Stimulated activated CD8-positive, alpha-beta memory T cell treated with anti-CD3 and anti-CD28 coated beads, Interleukin-15, amount 100 ng/mL, for 4 hours (primary cell): ENCODE measurements around the gene SLC38A2.
"Not testable (repeated sequence)": the region's sequence is repeated elsewhere in the genome, so short reads cannot be mapped to it uniquely, and the experiment has no call there.

Source experiments
- DNase-seq, 2 donors: peaks; one replicate each; pipeline ENCODE4 v3.0.0-alpha.2; 2020; ENCODE audit warnings: low read depth in 2 of 2

Gene SLC38A2

GRCh38 chr12:46361667-46362034 lies 10.9 kb downstream of the SLC38A2 start:
- no peak for DNase-seq

DNA sequence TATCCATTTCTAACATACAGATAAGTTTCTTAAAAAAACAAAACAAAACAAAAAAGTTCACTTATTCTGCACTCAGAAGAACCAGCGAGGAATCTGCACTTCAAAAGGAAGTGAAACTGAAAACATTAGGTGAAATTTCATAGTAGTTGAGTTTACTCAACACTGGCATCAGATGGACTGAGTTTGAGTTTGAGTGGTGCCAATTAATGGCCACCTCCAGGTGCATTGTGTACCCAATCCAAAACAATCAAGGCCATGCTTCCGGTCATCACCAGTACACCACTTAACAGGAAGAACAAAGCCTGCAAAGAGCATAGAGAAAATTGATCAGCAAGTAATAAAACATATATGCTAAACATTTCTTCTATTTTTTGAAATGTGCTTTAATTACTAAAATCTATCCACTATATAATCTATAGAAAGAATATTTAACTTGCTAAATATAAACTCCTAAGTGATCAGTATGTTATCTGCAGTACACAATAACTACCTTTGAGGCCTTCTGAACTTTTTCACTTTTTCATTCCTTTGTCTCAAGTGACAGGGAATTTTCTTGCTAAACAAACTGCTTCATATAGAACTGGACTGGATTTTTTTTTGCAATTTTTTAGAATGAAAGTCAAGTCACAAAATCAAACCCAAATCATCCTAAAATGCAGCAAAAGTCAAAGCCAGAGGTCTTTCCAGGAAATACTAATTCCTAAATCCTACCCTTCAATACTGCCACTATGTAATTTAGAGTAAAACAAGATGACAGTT lies 11.5 kb downstream of the SLC38A2 start:
- DNase-seq: no peak

DNA sequence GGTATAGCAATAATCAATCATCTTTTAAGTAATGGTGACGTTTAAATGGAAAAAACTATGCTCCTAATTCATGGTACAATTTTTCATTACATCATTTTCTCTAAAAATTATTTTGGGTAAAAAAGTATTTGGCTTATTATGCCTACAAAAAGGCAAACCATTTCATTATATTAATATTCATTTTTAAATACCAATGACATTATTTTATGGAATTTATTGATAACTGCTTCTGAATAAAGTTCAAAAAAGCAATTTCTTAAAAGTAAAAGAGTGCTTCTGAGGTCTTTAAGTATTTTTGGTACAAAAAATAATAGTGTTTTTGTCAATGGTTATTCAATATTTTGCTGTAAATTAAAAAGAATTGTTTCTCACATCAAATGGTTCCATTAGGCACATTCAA lies 12.2 kb downstream of the SLC38A2 start:
- no peak for DNase-seq

GRCh38 chr12:46359667-46360280 lies 12.8 kb downstream of the SLC38A2 start:
- no peak for DNase-seq

DNA sequence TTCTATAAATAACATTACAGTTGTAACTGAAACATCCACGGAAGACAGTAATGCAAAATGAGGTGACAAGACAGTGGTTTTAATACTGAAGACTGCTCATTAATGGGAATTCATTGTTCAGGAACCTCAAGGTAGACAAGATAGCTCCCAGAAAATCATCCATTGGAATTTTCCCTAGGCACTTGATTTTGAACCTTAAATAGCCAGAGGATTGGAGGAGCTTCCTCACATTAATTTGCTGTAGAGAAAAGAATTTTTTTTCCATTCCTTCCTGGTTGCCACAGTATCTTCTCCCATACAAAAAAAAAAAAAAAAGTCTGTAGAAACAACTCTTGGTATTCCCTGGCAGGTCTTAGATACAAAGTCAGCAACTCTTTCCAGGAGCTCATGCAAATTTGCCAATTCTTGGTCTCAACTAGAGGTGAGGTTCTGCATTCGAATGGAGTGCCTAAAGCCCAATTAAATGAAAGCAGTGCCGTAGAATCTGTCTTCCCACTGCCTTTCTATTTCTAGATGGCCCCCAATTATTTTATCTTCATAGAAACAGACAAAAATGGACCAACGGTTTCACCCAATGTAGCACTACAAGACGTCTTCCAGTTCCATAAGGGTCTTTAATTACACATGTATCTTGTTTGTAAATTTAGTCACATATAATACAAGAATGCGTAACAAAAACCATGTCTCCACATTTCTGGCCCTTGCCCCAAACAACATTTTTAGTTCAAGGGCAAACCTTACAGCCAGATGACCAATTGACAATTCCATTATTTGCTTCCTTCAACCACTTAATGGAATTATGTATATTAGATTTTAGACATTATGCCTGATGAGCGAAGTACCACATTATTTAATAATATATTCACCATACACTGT lies 13.5 kb downstream of the SLC38A2 start:
- no peak for DNase-seq

DNA sequence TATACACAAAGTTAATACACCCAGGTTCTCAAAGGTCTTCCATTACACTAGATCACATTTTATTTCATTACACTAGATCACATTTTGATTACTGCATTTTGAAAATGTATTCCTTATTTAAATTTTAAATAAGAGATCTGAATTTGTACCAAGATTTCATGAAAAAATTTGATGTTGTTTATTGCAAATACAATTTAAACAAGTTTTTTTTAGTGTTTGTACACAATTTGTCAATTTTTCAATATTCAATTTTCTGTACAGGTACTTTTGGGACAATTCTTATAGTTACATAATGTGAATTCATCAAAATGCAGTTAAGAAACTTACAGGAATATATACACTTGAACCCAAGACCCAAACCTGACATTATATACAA lies 14.3 kb downstream of the SLC38A2 start:
- no peak for DNase-seq

DNA sequence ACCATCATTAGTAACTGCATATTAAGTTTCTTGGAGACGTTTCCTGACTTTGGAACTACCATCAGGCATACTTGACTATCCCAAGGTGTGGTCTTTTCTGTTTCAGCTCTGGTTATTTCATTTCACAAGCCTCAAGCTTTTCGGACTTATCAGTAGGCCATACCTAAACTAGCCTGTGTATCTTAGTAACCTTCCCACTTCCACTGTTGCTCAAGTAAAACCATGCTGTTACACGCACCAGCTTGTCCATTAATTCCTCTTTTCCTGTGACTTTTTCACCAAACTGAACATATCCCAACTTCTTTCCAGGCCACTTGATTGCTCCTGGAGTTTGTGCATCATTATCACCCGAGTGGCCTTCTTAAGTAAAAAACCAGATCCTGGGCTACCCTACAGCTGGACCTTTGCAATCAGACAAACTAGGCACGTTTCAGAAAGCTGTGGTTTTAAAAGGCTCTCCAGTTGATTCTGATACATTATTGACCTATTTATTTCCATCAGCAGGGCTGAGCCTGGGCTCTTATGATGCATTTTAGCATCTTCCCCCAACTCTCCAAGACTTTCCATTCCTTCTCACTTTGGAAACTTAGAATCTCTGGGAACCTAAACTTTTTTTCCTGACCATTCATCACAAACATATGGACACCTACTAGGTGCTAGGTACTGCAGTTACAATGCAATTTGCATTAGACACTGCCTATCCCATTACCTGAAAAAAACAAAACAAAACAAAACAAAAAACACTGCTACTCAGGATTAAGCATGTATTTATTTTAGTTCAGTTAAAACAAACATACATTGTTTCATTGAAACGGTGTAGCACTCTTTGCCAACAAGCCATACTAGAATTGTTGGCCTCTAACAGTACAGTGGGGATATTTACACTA lies 14.9 kb downstream of the SLC38A2 start:
- no peak for DNase-seq

- DNase-seq: no peak
Measured at GRCh38 chr12:46356655-46357437, 15.7 kb downstream of the SLC38A2 start.

GRCh38 chr12:46354802-46355199 lies 17.8 kb downstream of the SLC38A2 start:
- no peak for DNase-seq

DNA sequence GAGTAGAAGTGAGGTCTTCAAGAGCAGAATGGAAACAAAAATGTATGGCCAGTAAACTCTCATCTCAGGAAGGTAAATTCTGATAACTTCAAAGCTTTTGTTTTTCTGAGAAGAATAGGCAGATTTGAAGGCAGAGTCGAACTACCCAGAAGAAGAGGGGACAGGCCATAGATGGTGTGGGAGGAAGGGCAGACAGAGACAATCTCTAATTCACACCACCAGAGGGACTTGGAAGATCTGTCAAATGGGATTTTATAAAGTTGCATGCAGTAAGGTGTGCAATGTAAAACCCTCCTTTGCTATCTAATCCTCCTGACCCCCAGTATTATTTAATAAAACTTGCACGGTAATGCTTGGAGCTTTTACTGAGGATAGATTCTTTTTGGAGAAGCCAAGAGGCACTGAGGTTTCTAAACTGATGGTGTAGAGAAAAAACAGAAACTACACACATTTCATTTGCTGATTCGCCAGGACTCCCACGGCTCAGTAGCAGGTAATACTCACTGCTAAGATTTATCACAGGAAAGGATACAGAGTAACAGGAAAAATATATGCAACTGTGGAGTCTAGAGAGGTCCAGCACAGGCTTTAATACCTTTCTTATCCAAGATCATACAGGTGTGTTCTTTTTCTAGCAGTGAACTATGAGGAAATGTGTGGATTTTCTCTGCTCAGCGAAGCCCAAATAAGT lies 18.3 kb downstream of the SLC38A2 start:
- no peak for DNase-seq

DNA sequence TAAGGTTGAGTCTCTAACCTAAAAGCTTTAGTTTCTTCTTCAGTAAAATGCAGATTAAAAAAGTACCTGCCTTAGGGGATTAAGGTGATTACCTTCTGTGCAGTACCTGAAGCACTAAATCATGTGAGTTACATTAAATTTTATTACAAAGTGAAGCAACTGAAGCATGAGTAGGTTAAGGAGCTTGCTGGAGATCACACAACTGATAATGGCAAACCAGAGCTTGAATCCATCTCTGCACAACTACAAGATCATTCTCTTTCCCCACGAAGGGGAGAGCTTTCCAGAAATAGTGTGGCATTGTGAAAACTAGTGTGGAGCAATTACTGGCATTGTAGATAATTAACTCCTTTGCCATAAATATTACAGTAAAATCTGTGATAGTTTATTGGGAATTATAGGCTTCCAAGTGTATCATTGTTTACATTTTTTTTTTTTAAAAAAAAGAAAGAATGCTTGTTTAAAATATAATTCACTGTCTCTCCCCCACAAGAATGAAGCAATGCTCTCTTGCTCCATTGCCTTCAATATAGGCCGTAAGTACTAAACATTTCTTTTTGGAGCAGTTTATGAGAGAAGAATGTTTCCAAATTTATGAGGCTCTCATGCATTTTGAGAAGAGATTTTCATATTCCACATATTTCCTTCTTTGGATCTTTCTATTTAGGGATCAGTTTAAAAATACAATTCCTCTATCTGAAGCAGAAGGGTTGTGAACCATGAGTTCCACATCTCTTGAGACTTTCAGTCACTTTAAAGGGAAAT lies 20.5 kb downstream of the SLC38A2 start:
- DNase-seq: no peak

DNA sequence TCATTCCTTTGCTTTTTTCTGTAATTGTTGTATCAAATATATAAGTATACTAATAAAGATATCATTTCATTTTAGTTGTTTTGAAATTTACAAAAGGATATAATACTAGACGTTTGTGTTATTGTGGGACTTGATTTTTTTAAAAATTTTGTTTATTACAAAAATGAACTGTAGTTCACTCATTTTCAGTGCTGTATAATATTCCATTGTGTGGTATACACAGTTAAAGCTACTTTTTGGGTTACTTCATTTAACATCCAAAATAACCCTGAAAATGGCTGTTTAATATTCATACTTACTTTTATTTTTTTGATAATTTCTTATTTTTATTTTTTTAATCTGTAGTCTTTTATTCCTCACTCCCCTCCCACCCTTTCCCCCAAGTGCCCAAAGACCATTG lies 21.4 kb downstream of the SLC38A2 start:
- DNase-seq: no peak

DNA sequence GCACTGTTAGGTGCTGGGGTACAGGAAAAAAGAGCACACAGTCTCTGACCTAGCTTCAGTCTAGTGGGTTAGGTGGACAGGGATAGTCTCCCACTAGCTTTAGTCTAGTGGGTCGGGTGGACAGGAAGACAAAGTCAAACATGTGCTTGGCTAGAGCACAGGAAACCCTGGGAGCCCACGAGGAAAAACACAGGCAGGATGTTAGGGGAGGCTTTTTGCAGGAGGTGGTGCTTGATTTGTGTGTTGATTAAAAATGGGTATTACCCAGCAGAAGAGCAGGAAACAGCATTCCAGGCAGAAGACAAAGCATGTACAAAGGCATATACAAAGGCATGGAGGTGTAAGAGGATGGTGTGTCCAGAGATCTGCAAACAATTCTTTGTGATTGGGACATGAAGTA lies 23.3 kb downstream of the SLC38A2 start:
- DNase-seq: no peak

DNA sequence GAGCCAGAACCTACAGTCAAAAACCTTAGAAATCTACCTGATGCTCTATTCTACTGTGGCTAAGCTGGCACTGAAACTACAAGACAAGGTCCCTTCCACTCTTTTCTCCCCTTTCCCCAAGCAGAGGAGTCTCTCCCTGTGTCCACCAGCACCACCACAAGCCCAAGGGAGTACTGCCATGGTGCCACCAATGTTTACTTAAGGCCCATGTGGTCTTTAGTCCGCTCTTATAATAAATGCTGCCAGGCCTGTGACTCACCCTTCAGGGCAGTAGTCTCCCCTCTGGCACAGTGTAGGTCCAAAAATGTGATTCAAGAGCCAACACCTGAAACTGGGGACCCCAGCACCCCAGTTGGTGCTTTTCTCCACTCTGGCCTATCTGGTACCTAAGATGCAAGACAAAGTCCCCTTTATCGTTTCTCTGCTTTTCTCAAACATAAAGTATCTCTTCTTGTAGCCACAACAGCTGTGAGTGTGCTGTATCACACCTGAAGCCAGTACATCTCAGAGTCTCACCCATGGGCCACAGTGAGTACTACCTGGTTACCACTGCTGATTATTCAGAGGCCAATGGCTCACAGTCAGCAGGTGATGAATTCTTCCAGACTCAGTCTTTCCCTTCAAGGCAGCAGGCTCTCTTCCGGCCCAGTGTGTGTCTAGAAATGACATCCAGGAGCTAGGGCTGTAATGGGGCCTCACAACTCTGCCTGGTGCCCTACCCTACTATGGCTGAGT lies 29.3 kb downstream of the SLC38A2 start:
- DNase-seq: no peak

DNA sequence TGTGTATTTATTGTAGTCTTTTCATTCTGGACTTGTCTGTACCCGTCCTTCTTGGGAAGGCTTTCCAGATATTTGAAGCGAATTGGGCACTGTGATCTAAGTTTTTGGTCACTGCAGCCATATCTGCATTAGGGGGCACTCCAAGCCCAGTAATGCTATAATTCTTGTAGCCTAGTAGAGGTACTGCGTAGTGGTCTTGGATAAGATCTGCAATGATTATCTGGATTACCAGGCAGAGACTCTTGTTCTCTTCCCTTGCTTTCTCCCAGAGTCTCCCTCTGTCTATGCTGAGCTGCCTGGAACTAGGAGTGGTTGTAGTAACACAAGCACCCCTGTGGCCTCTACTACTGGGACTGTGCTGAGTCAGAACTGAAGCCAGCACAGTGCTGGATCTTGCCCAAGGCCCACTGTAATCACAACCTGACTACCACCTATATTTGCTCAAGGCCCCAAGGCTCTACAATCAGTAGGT lies 30.0 kb downstream of the SLC38A2 start:
- no peak for DNase-seq

DNA sequence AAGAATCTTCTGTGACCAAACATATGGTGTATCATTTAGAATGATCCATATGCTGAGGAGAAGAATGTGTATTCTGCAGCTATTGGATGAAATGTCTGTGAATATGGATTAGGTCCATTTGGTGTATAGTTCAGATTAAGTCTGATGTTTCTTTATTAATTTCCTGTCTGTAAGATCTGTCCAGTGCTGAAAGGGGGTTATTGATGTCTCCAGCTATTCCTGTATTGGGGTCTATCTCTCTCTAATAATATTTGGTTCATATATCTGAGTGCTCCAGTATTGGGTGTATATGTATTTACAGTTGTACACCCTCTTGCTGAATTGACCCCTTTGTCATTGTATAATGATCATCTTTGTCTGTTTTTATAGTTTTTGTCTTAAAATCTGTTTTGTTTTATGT lies 33.5 kb downstream of the SLC38A2 start:
- DNase-seq: no peak

- DNase-seq: no peak
Measured at GRCh38 chr12:46332260-46332659, 40.3 kb downstream of the SLC38A2 start.

- not testable (repeated sequence) for DNase-seq
Measured at GRCh38 chr12:46325075-46325474, 47.5 kb downstream of the SLC38A2 start.

GRCh38 chr12:46320731-46321130 lies 51.8 kb downstream of the SLC38A2 start:
- DNase-seq: no peak
